Suprapubic skin (tissue), 4 donors: ENCODE measurements around the gene CEP112.

Experiments
- CTCF ChIP-seq, 2 donors: fragments of 200-600 bp in 1 of 2; fragments of 450-650 bp in 1 of 2; sonication (generic) in 1 of 2; IDR thresholded peaks; one replicate each; pipeline ENCODE4 v1.5.1; 2016 to 2019; ENCODE audit warnings: antibody characterized with exemption in 2 of 2, mild to moderate bottlenecking in 1 of 2, moderate library complexity in 1 of 2
- EP300 ChIP-seq: sonication (generic); formaldehyde crosslinking; IDR thresholded peaks from one replicate; pipeline ENCODE4 v1.6.1; 2017; ENCODE audit warnings: antibody characterized with exemption
- POLR2A ChIP-seq, 2 donors: fragments of 450-650 bp; IDR thresholded peaks; one replicate each; pipeline ENCODE4 v1.6.1; 2017; ENCODE audit warnings: antibody characterized with exemption in 2 of 2, mild to moderate bottlenecking in 2 of 2, moderate library complexity in 2 of 2
- POLR2AphosphoS5 ChIP-seq, 3 donors: sonication (generic); formaldehyde crosslinking; IDR thresholded peaks; one replicate each; pipeline ENCODE4 v1.6.1; 2017; ENCODE audit warnings: antibody characterized with exemption in 3 of 3

- TF ChIP-seq CTCF (IDR thresholded peaks at IDR 0.05) (no peak), POLR2A (IDR thresholded peaks at IDR 0.05) (no peak), POLR2AphosphoS5 (IDR thresholded peaks at IDR 0.05) (no peak), EP300 (no peak)
Observed at GRCh38 chr17:66234611-66235010, 42.7 kb upstream of the CEP112 start.
